Fibroblast of lung (primary cell): ENCODE data around the gene FAM156A. TPM values are rescaled to one million over a fixed set of nuclear protein-coding genes. Genes with fewer than 3 reads are reported as not detected.
"Not testable (repeated sequence)": the region's sequence is repeated elsewhere in the genome, so short reads cannot be mapped to it uniquely, and the experiment has no call there.

Experiments
- DNase-seq, 2 donors: peaks; one replicate each; pipeline versions ENCODE4 v3.0.0 to v3.0.0-alpha.2; 2010; ENCODE audit warnings: low read depth in 2 of 2
- H2AFZ ChIP-seq: 2 replicates; pipeline ENCODE4 v1.5.1; 2012; ENCODE audit warnings: low read length, control low read depth, inconsistent platforms
- H3K27ac ChIP-seq: 2 replicates; pipeline ENCODE4 v1.5.1; 2011; ENCODE audit warnings: low read length, control low read depth; ENCODE audit not compliant: insufficient read depth
- H3K27me3 ChIP-seq: 2 replicates; pipeline ENCODE4 v1.5.1; 2011; ENCODE audit warnings: mild to moderate bottlenecking, low read length; ENCODE audit not compliant: control insufficient read depth, insufficient read depth
- H3K36me3 ChIP-seq: 2 replicates; pipeline ENCODE4 v1.5.1; 2011; ENCODE audit warnings: low read length; ENCODE audit not compliant: control insufficient read depth, insufficient read depth
- H3K4me1 ChIP-seq: 2 replicates; pipeline ENCODE4 v1.5.1; 2011; ENCODE audit warnings: low read length; ENCODE audit not compliant: control insufficient read depth, insufficient read depth; ENCODE audit errors: extremely low read depth
- H3K4me2 ChIP-seq: 2 replicates; pipeline ENCODE4 v1.5.1; 2011; ENCODE audit warnings: low read length, control low read depth; ENCODE audit not compliant: insufficient read depth; ENCODE audit errors: extremely low read depth
- H3K4me3 ChIP-seq, 4 experiments: fragments of 200-600 bp in 1 of 4; sonication (generic) in 1 of 4; replicated peaks in 1 of 4; 2 replicates each; pipeline ENCODE4 v1.5.1; 2011 to 2016; ENCODE audit warnings: low read length in 4 of 4, low read depth in 3 of 4, mild to moderate bottlenecking in 3 of 4, control low read depth in 2 of 4, inconsistent platforms in 1 of 4, mixed read lengths in 1 of 4; ENCODE audit not compliant: insufficient read depth in 1 of 4; ENCODE audit errors: control extremely low read depth in 1 of 4
- H3K79me2 ChIP-seq: 2 replicates; pipeline ENCODE4 v1.5.1; 2012; ENCODE audit warnings: mild to moderate bottlenecking, low read length, inconsistent platforms; ENCODE audit not compliant: control insufficient read depth, insufficient read depth
- H3K9ac ChIP-seq: 2 replicates; pipeline ENCODE4 v1.5.1; 2011; ENCODE audit warnings: mild to moderate bottlenecking, low read length, control low read depth; ENCODE audit not compliant: insufficient read depth
- H3K9me3 ChIP-seq: 2 replicates; pipeline ENCODE4 v1.5.1; 2012; ENCODE audit warnings: low read depth, low read length; ENCODE audit not compliant: control insufficient read depth, insufficient read depth
- H4K20me1 ChIP-seq: 2 replicates; pipeline ENCODE4 v1.5.1; 2011; ENCODE audit warnings: low read length; ENCODE audit not compliant: control insufficient read depth, insufficient read depth; ENCODE audit errors: extremely low read depth
- CTCF ChIP-seq, 2 donors: IDR thresholded peaks in 1 of 2; conservative IDR thresholded peaks in 1 of 2; 1 replicate in 1 of 2; 2 replicates in 1 of 2; pipeline ENCODE4 v1.5.1; 2011 to 2012; ENCODE audit warnings: low read length in 2 of 2, control low read depth in 1 of 2, inconsistent platforms in 1 of 2, low read depth in 1 of 2, mild to moderate bottlenecking in 1 of 2
- EZH2 ChIP-seq: IDR thresholded peaks from 2 replicates; pipeline ENCODE4 v1.5.1; 2012; ENCODE audit warnings: low read length, control low read depth, mild to moderate bottlenecking; ENCODE audit errors: missing control alignments
- polyA minus RNA-seq: library from RNA; depleted of rRNA, polyadenylated mRNA; stranded (reverse); fragments of >200 nt; gene quantifications from 2 replicates; pipeline ENCODE4 v1.2.3, GENCODE V29; 2011; ENCODE audit warnings: low replicate concordance
- polyA plus RNA-seq, 2 donors: library from polyadenylated mRNA; depleted of rRNA in 1 of 2; stranded (reverse) in 1 of 2; unstranded in 1 of 2; fragments of >200 nt; gene quantifications; 2 replicates each; pipeline ENCODE4 v1.2.1, GENCODE V29; 2011 to 2012; ENCODE audit warnings: missing spikeins in 1 of 2
- total RNA-seq: library from RNA; depleted of rRNA; stranded (reverse); fragments of >200 nt; gene quantifications from 2 replicates; pipeline ENCODE4 v1.2.1, GENCODE V29; 2014

Gene FAM156A
- total RNA-seq, result 7.6 and 10.3 TPM in 2 replicates
- polyA plus RNA-seq, result 15.3 and 18.8 TPM in 2 replicates
- polyA plus RNA-seq (2012), result 11.3 and 12.1 TPM in 2 replicates
- 9.6 and 11.7 TPM in 2 replicates for polyA minus RNA-seq

- H3K27me3 ChIP-seq, H3K9me3 ChIP-seq, DNase-seq, H3K9ac ChIP-seq, H3K4me2 ChIP-seq, H3K27ac ChIP-seq, H4K20me1 ChIP-seq, H3K4me1 ChIP-seq, H3K79me2 ChIP-seq, H2AFZ ChIP-seq, H3K36me3 ChIP-seq, H3K4me3 ChIP-seq: not testable (repeated sequence)
Observed at GRCh38 chrX:52958113-52958959, at the start of gene FAM156A. FAM156A (minus strand) TSS chrX:52958518; CDS start chrX:52948588, 9,930 bp downstream.

- TF ChIP-seq EZH2 (no peak), CTCF (conservative IDR thresholded peaks at IDR 0.05 in 1 of 2, IDR thresholded peaks at IDR 0.05 in 1 of 2; ENCODE audit: low read depth in 1 of 2, low read length in 2 of 2) (no peak)
- DNase-seq, result no peak
- H2AFZ ChIP-seq, result no peak overlapping the region
- H4K20me1 ChIP-seq, result no peaks in the 10 kb centered on the region
- H3K4me2 ChIP-seq, result no peak overlapping the region
- no peaks in the 10 kb centered on the region for H3K4me1 ChIP-seq
- H3K36me3 ChIP-seq, result no peaks in the 10 kb centered on the region
- H3K4me3 ChIP-seq, result no peak overlapping the region
- H3K27ac ChIP-seq, result no peak overlapping the region
- H3K9ac ChIP-seq, result no peak overlapping the region
- H3K27me3 ChIP-seq, result no peaks in the 10 kb centered on the region
- H3K79me2 ChIP-seq, result no peaks in the 10 kb centered on the region
- H3K9me3 ChIP-seq, result no peaks in the 10 kb centered on the region
Observed at GRCh38 chrX:53005327-53005726, 47.0 kb upstream of the FAM156A start.

GRCh38 chrX:53004811-53005210 is 46.5 kb upstream of the FAM156A start:
- no peaks in the 10 kb centered on the region for H3K9me3 ChIP-seq
- no peaks in the 10 kb centered on the region for H3K27me3 ChIP-seq
- no peak overlapping the region for H3K27ac ChIP-seq
- no peak overlapping the region for H3K4me2 ChIP-seq
- H3K79me2 ChIP-seq, result no peaks in the 10 kb centered on the region
- TF ChIP-seq EZH2, result no peak
- DNase-seq, result no peak
- H2AFZ ChIP-seq, result no peak overlapping the region
- H3K4me1 ChIP-seq, result no peaks in the 10 kb centered on the region
- H3K9ac ChIP-seq, result no peak overlapping the region
- H4K20me1 ChIP-seq, result no peaks in the 10 kb centered on the region
- no peak overlapping the region for H3K4me3 ChIP-seq
- H3K36me3 ChIP-seq, result no peaks in the 10 kb centered on the region

- no peak for DNase-seq
- Histone ChIP-seq H3K4me3 (no peak overlapping the region), H3K9ac (no peak overlapping the region), H3K9me3 (no peaks in the 10 kb centered on the region), H3K4me2 (no peak overlapping the region), H3K36me3 (no peaks in the 10 kb centered on the region), H2AFZ (no peak overlapping the region), H4K20me1 (no peaks in the 10 kb centered on the region), H3K27ac (no peak overlapping the region), H3K27me3 (no peaks in the 10 kb centered on the region), H3K79me2 (no peaks in the 10 kb centered on the region), H3K4me1 (no peaks in the 10 kb centered on the region)
- TF ChIP-seq CTCF (conservative IDR thresholded peaks at IDR 0.05 in 1 of 2, IDR thresholded peaks at IDR 0.05 in 1 of 2; ENCODE audit: low read depth in 1 of 2, low read length in 2 of 2) (no peak), EZH2 (no peak)
Observed at GRCh38 chrX:53004038-53004437, 45.7 kb upstream of the FAM156A start.
